NCI-H128 (cell line): ENCODE measurements around the gene LRRC74B.

Experiments used
- DNase-seq: peaks from one replicate; lab custom pipeline; 2025; ENCODE audit not compliant: unreplicated experiment; lab: John Stamatoyannopoulos, UW

LRRC74B gene

DNA sequence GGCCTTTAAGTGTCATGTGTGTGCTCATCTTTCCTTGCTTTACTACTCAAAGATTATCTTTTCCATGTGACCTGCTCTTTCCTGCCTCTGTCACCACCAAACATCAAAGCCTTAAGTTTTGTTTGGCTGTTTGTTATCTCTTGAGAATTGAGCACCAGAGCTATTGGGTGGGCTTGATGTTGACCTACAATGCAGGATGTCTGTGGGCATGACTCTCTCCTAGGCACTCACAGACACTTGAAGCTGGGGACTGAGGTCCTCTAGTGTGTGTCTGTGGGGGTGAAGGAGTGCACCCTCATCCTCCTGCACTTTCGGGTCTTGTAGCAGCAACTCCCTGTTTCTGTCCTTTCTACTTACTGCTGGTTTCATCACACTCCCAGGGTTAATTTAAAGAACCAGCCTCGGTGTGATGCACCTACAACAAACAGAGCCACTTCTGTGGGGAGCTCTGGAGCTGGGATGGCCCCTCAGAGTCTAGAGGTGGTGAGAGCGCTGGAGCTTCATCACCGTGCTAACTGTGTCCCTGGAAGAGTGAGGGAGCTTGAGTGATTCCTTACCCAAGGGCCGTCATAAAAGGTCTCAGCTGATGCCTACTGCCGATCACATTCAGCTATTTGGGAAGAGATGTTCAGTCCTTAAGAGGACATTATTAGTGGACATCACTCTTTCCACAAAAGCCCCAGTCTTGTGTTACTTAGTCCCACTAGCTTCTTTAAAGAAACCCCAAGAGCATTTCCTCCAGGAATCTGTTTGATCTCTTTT, 56.3 kb downstream of the LRRC74B start:
- DNase-seq = no peak

DNA sequence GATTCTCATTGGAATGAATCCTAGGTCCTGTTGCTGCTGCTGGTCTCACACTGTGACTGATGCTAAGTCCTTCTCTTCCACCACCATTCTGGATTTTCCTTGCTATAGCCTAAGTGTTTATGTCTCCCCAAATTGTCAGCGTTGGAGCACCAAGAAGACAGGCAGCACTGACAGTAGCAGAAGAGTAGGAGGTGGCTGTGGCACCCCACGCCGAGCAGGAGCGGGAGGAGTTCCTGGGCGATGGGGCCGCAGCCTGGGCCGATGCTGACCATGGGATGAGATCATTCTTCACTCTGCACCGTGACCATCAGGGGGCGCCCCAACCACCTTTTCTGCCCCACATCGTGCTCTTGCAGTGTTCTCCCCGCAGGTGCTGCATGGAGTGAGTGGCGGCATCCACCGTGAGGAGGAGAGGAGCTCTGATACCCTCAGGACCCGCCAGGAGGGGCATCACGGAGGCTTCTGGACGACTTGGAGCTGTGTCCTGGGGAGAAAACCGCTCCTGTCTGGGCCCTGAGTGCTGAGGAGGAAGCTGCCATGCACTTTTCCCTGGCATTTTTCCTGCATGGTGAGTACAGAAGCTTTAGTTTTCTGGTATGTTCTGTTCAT, 57.0 kb downstream of the LRRC74B start:
- DNase-seq = no peak

DNA sequence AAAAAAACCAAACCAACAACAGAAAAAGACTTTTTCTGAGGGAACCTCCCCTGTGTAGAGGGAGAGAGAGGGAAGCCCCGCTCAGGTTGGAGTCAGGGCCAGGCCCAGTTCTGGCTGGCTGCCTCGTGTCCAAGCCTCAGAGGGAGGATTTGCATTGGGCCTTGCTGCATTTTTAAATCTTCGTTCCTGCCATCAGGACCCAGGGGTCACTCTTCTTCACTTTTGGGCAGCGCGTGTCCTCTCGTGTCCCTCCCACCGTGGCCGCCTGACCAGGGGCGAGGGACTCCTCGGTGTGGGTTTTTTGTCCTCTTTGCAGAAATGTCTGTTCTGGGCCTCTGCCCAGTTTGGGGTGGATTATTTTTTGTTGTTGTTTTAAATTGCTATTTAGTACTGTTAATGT, 57.9 kb downstream of the LRRC74B start:
- no peak for DNase-seq

DNA sequence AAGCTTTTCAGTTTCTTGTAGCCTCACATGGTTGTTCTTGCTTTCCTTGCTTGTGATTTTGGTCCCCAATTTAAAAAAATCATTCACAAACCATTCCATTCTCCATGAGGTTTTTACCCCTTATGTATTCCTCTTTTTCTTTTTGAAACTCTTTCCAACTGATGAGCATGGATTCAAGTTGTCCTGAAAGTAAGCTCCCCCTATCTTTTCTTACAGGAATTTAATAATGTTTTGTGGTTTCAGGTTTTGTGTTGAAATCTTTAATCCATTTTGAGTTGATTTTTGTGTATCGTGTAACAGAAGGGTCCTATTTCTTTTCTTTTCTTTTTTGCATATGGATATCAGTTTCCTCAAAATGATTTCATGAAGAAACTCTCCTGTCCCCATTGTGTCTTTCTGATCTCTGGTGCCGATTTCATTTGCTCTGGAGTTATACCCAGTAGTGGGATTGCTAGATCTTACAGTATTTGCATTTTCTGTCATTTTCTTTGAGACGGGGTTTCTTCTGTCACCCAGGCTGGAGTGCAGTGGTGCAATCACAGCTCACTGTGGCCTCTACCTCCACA, 58.5 kb downstream of the LRRC74B start:
- DNase-seq = no peak

DNA sequence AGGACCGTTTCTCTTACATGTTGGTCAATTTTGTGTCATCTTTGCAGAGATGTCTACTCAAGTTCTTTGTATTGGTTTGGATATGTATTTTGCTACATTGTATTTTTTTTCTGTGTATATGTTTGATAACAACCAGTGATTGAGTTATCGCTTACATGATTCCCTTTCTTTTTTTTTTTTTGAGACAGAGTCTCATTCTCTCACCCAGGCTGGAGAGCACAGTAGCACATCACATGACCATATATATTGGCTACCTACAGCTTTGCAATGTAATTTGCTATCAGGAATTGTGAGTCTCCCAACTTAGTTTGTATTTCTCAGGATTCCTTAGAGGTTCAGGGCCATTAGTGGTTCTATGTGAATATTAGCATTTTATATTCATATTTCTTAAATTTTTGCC, 59.5 kb downstream of the LRRC74B start:
- DNase-seq = no peak

DNA sequence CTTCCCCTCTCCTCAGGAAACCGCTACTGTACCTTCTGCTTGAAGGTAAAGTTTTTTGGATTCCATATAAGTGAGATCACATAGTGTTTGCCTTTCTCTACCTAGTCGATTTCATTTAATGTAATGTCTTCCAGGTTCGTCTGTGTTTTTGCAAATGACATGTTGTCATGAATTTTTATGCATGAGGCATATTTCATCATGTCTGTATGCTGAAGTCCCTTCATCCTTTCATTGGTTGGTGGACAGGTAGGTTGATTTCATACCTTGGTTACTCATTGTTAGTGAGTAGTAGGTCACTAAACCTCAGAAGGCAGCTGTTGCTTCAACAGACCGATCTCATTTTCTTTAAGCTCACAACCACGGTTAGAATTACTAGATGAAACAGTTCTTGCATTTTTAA, 60.3 kb downstream of the LRRC74B start:
- DNase-seq = no peak

DNA sequence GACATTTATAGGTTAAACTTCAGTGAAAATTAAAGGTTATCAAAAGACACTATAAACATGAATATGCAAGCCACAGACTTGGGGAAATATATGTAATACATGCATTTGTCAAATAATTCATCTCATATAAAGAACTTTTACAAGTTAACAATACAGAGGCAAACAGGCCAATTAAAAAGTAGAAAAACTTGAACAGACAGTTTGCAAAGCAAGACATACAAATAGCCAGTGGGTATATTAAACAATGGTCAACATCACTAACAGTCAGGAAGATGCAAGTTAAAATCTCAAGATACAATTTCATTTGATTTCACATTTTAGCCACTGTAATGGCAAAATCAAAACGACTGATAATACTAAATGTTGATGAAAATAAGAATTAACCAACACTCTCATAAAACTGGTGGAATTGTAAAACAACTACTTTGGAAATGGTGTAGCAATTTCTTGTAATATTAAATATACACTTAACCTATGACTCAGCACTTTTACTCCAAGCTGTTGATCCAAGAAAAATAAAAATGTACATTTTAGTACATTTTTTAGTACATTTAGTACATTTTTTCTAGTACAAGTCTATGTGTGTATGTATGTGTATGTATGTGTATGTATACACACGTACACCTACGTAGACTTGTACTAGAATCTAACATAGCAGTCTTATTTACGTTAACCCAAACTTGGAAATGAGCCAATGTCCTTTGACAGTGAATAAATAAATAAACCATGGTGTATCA, 62.8 kb downstream of the LRRC74B start:
- DNase-seq = no peak
